HG03135 (cell line): ENCODE measurements around the gene ARHGAP10.
"Not testable (repeated sequence)": the region's sequence is repeated elsewhere in the genome, so short reads cannot be mapped to it uniquely, and the experiment has no call there.

Experiments used
- ATAC-seq: cut with Tn5 transposase; IDR thresholded peaks from one replicate; pipeline ENCODE4 v1.9.1; 2021; ENCODE audit warnings: mild to moderate bottlenecking, moderate library complexity; ENCODE audit not compliant: unreplicated experiment

Gene ARHGAP10

DNA sequence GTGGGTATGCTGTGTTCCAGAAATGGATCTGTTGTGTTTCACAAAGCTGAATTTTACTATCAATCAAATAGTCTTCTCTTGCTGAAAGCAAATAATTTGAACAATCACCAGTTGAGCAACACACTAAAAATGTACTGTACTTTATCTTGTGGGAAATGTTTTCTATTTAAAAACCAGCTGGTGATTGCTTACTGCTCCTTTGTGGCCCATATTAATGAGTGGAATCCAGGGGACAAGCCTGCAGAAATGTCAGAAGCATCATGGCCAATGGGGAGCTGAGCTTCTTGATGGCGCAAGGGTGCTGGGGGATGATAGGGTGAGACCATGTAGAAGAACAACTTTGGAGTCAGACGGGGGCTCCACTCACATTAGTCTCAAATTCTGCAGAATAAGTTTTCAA, 346.2 kb downstream of the ARHGAP10 start:
- no peak for ATAC-seq

DNA sequence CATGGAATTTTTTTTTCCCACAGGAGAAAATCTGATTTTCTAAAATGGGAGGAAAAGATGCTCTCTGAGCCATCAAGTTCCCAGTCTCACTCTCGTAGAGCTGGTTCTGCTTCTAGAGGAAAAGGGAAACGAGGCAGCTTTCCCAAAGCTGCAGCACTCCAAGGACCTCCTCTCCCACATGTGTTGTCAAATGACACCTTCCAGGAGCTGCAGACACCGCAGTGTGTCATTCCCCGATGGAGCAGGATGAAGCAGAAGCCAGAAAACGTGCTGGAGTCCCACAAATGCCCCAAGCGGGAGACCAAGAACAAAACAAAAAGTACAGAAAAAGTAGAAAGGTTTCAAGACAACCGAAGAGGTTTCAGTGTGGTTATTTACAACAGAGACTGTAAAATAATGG, 348.1 kb downstream of the ARHGAP10 start:
- ATAC-seq: no peak

DNA sequence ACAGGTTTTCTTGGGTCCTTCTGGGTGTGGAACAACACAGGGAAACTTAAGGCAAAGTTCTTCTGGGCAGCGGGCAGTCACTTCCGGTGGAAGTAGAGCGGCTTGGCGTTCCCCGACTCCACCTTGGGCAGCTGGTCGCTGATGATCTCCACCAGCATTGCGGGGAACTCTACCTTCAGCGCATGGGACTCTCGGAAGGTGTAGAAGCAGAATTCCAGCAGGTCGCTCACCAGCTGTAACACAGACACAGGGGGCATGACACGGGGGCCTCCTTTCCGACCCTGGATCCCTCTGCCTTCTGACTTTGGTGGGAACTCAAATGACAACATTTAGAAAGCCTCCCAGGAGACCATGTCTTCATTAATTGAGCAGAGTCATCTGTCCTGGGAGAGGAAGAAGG, 349.4 kb downstream of the ARHGAP10 start:
- ATAC-seq: no peak

DNA sequence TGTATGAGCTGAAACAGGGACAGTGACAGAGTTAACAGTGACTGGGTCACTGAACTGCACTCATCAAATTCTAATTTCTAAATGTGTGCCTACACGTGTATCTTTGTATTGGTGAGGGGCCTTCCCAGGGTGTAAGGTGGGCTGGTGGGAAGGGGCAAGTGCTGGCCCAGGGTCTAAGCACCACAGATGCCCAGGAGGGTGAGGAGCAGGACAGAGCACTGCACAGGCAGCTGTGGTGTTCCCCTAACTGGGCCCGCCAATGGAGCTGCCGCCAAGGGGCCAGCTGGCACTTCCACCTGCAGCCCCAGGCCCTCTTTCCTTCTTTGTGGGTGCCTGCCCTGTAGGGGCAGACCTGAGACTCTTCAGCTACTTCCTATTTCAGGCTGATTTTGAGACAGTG, 349.9 kb downstream of the ARHGAP10 start:
- no peak for ATAC-seq

DNA sequence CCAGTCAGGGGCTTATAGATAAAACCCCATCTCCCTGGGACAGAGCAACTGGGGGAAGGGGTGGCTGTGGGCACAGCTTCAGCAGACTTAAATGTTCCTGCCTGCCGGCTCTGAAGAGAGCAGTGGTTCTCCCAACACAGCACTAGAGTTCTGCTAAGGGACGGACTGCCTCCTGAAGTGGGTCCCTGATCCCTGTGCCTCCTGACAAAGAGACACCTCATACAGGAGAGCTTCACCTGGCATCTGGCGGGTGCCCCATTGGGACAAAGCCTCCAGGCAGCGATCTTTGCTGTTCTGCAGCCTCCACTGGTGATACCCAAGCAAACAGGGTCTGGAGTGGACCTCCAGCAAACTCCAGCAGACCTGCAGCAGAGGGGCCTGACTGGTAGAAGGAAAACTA, 351.2 kb downstream of the ARHGAP10 start:
- not testable (repeated sequence) for ATAC-seq

DNA sequence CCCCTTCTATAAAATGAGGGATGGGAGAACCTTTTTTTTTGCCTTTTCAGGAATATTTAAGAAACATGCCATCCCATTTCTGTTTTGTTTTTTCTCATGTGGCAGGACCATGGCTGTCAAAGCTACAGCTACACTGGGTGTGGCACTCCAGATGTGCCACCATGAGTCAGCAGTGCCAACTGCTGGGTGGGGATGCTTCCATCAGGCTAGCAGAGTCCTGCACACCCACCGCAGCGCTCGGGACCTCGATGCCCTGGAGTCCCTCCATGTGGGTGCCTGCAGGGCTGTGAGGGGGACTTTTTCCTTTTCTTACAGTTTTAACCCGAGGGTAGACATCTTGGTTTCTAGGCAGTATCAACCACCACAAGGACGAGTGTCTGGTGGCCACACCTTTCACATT, 357.7 kb downstream of the ARHGAP10 start:
- ATAC-seq: no peak

DNA sequence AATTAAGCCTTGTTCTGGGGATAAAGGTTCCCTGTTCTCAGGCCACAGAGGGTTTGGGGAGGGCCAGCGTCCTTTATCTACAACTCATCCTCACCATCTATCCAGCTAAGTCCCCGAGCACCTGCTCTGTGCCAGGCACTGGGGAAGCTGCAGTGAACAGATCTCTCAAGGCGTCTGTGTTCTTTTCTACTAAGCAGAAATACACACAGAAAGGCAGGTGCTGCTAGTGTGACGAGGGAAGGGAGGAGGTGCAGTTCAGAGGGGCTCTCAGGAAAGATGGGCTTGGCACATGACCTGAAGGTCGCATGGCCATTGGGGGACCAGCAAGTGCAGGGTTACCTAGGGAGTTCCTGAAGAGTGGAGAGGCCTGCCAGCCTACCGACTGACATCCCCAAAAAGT, 358.1 kb downstream of the ARHGAP10 start:
- ATAC-seq: no peak

DNA sequence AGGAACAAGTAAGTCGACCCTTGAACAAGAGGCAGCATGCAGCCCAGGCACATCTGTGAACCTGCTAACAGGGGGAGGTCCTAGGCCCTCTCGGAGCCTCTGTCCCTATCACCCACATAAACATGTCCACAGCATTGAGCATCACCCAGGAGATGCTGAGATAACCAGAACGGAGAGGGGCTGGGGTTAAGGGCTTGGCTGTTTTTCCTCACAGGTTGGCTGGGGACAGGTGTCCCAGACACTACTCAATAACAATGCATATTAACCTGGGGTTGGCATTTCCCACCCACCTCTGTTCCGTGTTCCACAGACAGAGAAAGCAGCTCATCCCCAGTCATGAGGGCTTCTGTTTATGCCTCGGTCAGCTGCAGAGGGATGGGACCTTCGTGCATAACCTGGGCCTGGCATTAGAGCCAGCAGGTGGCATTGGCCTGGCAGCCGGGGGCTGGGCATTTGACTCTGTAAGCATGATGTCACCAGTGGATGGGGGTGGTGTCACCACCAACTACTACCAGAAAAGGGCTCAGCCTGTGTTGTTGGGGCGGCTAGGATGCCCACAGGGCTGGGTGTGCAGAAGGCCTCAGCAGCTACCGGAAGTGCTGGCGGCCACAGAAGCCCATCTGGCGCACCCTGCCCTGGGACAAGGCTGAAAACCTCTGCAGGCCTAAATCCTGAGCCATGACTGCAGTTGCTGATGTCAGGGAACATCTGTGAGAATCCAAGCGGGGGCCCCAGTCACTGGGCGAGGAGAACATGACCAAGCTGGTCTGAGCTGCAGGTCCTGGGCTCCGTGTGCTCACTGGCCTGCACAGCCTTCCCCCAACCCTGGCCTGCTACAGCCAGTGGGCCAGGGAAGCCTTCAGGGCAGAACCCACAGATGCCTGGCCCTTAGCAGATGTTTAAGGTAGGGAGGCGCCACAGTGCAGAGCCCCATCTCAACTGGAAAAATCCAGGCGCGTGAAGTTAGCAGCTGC, 358.9 kb downstream of the ARHGAP10 start:
- no peak for ATAC-seq

DNA sequence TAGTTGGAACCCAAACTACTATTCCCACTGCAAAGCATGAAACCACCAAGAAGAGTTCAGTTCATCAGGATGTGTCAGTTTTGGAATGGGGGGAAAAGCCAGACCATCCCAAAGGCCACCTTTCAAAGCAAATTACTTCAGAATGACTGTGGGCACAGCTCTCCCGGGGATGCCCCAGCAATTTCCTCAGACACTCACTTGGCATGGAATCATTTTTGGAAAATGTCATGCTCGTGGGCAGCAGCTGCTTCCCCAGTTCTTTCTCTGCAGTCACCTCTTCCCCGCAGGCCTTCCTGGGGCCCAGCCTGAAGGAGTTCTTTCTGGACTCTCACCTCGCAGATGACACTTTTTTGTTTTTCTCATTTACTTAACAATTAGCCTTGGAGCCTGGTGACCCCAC, 360.0 kb downstream of the ARHGAP10 start:
- ATAC-seq: no peak

DNA sequence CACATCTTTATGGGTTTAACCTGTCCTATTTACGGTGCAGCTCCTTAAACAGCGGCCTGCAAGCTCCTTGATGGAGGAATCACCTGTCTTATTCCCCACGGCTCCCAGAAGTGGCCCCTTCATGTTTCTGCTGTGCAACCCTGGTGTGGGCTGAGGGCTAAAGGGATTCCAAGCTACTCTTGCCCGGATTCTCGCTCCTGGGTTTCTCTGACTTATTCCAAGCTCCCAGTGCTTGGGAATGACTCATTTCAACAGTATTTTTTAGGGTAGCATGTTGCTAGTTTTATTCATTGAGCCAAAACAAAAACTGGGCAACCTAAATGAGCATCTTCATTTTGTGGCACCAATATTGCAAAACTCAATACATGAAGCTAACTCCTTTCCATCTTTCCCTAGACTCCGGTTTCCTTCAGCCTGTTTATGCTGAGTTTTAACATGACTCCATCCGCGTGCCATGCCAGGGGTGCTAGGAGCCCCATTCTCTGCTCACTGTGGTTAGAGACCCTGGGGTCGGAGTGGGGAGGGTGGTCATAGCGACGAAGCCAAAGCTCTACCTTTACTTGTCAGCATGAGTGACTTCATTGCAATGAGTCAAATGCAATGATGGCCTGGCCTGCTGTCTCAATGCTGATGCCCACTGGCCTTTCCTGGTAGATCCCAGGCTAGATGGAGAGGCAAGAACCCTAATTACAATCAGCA, 360.6 kb downstream of the ARHGAP10 start:
- no peak for ATAC-seq

DNA sequence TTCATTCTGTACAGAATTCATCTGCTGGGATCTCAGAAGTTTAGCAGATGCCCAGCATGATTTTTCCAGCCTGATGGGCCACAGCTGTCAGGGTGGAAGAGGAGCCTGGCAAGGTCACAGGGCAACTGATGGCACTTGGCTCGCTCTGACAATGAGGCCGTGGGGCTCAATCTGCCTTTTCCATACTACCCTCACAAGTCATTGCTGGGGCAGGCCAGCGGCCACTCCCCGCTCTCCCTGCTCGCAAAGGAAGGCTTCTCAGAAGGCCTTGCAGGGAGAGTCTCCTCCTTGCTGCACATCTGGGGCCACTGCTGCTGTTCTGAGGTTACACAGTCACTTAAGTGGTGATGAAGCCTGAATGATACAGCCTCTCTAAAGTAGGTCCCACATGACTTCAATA, 361.2 kb downstream of the ARHGAP10 start:
- ATAC-seq: no peak

DNA sequence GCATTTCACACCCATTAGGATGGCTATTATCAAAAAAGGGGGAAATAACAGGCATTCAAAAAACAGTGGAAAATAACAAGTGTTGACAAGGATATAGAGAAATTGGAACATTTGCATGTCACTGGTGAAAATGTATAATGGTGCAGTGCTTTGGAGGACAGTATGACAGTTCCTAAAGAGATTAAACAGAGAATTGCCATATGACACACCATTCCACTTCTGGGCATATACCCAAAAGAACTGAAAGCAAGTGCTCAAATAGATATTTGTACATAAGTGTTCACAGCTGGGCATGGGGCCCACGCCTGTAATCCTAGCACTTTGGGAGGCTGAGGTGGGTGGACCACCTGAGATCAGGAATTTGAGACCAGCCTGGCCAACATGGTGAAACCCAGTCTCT, 362.3 kb downstream of the ARHGAP10 start:
- ATAC-seq: no peak

DNA sequence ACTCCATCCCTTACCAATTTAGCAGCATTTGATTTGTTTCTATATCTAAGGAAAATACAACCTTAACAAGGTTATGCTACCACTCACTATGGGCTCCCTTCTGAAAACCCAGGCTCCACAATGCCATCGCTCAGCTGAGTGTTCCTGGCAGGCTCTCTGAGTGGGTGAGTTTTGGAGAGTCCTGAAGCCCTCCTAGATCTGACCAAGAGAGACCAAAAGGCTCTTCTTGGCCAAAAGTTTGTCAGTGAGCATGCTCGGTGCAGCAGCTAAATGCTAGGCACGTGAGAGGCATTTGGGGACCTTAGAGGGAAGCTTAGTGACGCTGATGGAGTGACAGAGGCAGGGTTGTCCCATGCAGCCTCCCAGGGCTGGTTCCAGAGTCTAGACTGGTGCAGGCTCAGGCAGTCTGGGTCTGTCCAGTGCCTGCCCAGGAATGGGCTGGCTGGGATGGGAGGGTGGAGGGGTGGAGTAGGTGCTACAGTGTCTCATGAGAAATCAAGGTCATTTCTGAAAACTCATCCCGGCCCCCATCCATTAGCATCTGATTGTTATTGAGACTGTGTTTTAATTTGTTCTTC, 363.5 kb downstream of the ARHGAP10 start:
- no peak for ATAC-seq

DNA sequence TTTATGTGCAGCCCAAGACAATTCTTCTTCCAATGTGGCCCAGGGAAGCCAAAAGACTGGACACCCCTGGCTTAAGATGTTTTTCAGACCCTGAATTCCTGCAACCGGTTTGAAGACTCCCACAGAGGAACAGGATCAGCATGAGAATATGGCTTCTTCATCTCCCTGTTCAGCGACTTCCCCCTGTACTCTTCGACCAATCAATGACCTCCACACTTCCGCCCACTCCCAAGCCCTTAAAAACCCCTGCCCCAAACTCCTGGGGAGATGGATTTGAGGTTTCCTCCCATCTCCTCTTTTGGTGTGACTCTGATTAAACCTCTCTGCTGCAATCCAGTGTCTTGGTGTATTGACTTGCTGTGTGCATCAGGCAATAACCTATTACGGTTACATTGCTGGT, 365.9 kb downstream of the ARHGAP10 start:
- ATAC-seq: no peak

DNA sequence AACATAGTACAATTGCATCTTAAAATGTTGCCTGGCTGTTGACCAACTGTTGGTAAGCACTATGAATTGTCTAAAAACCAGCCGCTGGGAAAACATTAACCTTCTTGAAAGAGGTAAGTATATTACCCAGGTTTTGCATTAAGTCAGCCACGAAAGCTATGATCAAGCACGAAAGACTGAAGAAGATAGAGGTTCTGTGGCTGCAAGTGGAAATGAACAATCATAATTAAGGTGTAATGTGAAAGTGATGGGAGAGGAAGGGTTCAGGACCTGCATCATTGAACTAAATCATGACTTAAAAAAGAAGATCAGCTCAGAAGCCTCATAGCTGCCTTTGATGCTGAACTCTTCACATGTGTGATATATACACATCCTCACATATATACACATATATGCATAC, 369.3 kb downstream of the ARHGAP10 start:
- ATAC-seq: no peak

DNA sequence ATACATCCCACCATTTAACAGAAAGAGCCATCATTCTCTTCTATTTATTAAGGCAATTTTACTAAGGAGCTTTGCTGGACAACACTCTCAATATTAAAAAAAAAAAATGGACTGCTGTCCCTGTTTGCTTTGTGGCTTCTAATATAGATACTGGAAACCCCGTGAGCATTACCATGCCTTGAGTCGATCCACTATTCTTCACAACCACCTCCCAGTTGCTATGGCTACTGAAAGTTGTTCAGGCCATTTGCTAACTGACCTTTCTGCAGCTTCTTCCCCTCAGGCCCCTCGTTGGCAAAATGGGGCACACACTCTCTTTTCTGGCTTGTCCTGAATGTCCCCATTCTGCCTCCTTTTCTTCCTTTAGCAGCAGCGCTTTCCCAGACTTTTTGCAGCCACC, 369.9 kb downstream of the ARHGAP10 start:
- no peak for ATAC-seq

DNA sequence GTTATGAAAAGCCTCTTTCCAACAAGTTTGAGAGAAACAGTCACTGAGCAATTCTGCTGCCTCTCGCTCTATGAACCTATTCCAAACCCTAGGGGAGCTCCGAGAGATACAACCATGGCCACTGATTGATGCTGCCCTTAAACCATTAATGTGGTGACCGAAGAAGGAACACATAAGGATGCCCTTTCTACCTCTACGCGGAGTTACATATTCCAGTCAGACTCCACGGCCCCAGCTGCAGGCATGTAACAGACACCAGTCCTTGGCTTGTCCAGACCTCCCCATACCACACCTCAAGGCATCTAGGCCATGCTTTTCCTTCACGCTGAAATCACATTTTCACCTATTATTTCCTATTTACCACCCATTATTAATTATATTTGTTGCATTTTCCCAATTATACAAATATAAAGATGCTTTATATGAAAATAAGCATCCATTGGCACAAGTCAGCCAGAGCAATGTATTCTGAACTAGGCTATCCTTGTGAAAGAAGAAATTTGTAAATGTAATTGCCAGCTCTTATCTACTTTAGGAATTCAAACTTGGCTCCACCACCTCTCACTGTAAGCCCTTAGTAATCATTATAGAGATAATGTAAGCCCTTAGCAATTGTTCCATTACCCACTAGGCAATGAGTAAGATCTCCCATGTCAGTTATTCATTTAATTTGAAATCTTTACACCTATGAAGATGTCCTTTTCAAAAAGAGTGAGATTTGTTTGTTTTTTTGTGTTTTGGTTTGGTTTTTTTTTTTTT, 371.9 kb downstream of the ARHGAP10 start:
- no peak for ATAC-seq

DNA sequence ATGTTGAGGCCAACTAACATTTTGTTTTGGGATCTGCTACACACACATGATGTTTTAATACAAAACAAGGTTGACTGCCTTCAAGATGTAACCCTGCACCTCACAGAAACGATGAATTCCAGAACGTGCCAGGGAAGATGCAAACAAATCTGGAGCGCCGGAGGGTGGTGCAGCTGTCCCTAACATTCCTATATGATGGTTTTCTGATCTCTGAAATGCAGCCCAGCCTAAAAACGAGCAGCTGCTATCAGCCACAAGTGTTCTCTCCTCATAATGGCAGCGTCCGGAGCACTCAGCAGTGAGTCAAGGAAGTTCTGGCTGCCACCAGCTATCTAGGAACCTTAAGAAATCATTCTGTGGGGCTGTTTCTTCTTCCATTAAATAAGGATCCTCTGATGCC, 376.9 kb downstream of the ARHGAP10 start:
- no peak for ATAC-seq

DNA sequence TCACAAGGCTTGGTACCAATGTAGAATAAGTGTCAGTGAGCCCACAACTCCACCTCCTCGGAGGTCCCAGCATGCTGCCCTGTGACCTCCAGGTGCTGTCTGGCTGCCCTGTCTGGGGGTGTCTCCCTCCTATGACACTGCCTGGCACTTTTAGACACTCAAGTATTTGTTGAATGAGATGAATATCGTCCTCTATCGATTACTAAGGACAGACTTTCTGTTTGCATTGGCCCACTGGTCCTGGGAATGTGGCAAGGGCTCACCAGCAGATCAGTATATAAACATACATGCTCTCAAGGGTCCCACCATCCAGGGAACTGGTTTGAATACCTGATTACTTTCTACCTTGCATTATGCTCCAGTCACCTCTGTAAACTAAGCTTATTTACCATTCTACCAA, 377.3 kb downstream of the ARHGAP10 start:
- no peak for ATAC-seq

DNA sequence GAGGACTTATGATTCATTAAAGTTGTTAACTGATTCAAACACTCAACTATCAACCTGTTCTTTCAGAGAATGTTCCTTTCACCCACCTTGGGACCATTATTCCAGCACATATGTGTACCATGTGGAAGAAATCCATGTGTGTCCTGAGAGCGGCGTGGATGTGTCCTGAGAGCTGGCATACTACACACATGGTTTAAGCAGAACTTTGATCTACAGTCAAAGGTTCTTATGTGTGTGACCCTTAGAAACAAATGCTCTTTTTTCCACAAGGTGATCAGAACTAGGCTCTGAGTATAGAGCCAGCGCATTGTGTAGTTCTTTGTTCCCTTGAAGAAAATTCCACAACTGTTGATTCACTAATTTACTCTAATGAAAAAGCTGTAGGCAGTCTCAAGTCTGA, 378.3 kb downstream of the ARHGAP10 start:
- no peak for ATAC-seq
